H1 (cell line): ENCODE measurements around the gene SNHG17. TPM values are rescaled to one million over a fixed set of nuclear protein-coding genes. Genes with fewer than 3 reads are reported as not detected.

Source experiments
- ASH2L ChIP-seq: fragments of 200-600, 300-600 bp; sonication (generic); IDR thresholded peaks from one replicate; pipeline ENCODE4 v1.7.1; 2017; ENCODE audit warnings: low read length
- BACH1 ChIP-seq: IDR thresholded peaks from 2 replicates; pipeline ENCODE4 v1.6.1; 2012; ENCODE audit warnings: low read length, improper control_type of control experiment
- CHD7 ChIP-seq: fragments of 300-600 bp; sonication (generic); IDR thresholded peaks from 2 replicates; pipeline ENCODE4 v1.7.1; 2012; ENCODE audit warnings: low read length, moderate library complexity, mild to moderate bottlenecking, inconsistent platforms; ENCODE audit not compliant: insufficient replicate concordance
- CREB1 ChIP-seq: IDR thresholded peaks from 2 replicates; pipeline ENCODE4 v1.6.1; 2012; ENCODE audit warnings: inconsistent platforms
- MAFK ChIP-seq: IDR thresholded peaks from 2 replicates; pipeline ENCODE4 v1.6.1; 2012; ENCODE audit warnings: low read depth, mild to moderate bottlenecking, improper control_type of control experiment, low read length
- RBBP5 ChIP-seq: IDR thresholded peaks from 2 replicates; pipeline ENCODE4 v1.7.1; 2012; ENCODE audit warnings: low read depth, mild to moderate bottlenecking, inconsistent platforms, low read length, moderate library complexity, borderline replicate concordance
- SP4 ChIP-seq: IDR thresholded peaks from 2 replicates; pipeline ENCODE4 v1.6.1; 2012; ENCODE audit warnings: low read length, inconsistent platforms
- TAF1 ChIP-seq: IDR thresholded peaks from 2 replicates; pipeline ENCODE4 v1.6.1; 2011; ENCODE audit warnings: mild to moderate bottlenecking, low read depth, low read length
- ZNF274 ChIP-seq: IDR thresholded peaks from 2 replicates; pipeline ENCODE4 v1.7.0; 2012; ENCODE audit warnings: low read length, borderline replicate concordance; ENCODE audit errors: extremely low read depth
- polyA plus RNA-seq, 7 experiments: library from polyadenylated mRNA; depleted of rRNA in 3 of 7; stranded (reverse) in 5 of 7; unstranded in 2 of 7; fragments of >200 nt in 5 of 7; fragments of 200-250 nt in 2 of 7; gene quantifications; 1 replicate in 5 of 7; 2 replicates in 1 of 7; 4 replicates in 1 of 7; pipeline versions ENCODE4 v1.2.1 to v1.2.3, GENCODE V29; 2011 to 2013; ENCODE audit warnings: missing spikeins in 2 of 7, mixed read lengths in 2 of 7
- total RNA-seq: library from RNA; stranded (reverse); fragmentation: NEBNext Ultra II Directional; extraction: Animal tissue kit (Norgen Biotek cat#: 25700); gene quantifications from 2 replicates; pipeline ENCODE4 v1.2.1, GENCODE V29; 2021
- TF ChIP-seq, protein P1 (sequence below): IDR thresholded peaks from 2 replicates; pipeline ENCODE4 v1.6.1; 2012; ENCODE audit warnings: inconsistent platforms
- TF ChIP-seq, protein P2 (sequence below): IDR thresholded peaks from 2 replicates; pipeline ENCODE4 v1.6.1; 2011; ENCODE audit warnings: low read length, improper control_type of control experiment

SNHG17 gene
- total and polyA plus RNA-seq, 2 of the 8 experiments (the other 6 are each of a cell fraction or from before 2014, with no cell fraction given) = 59.4 to 59.8 TPM

GRCh38 chr20:38473367-38473795 is 38.3 kb upstream of the SNHG17 start (continued):
- TF ChIP-seq, protein P1, sequence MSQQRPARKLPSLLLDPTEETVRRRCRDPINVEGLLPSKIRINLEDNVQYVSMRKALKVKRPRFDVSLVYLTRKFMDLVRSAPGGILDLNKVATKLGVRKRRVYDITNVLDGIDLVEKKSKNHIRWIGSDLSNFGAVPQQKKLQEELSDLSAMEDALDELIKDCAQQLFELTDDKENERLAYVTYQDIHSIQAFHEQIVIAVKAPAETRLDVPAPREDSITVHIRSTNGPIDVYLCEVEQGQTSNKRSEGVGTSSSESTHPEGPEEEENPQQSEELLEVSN = no peak
- TF ChIP-seq SP4 (no peak), RBBP5 (no peak), ASH2L (no peak), CREB1 (no peak), BACH1 (no peak), ZNF274 (no peak), CHD7 (no peak), TAF1 (no peak), MAFK (no peak)
- TF ChIP-seq, protein P2, sequence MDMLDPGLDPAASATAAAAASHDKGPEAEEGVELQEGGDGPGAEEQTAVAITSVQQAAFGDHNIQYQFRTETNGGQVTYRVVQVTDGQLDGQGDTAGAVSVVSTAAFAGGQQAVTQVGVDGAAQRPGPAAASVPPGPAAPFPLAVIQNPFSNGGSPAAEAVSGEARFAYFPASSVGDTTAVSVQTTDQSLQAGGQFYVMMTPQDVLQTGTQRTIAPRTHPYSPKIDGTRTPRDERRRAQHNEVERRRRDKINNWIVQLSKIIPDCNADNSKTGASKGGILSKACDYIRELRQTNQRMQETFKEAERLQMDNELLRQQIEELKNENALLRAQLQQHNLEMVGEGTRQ = no peak
